IMR-90 (cell line): ENCODE data around the gene RBMS3. TPM values are rescaled to one million over a fixed set of nuclear protein-coding genes. Genes with fewer than 3 reads are reported as not detected.

ENCODE experiments used
- ATAC-seq: fragments of 200-7000 bp; cut with Tn5 transposase; 2 replicates; pipeline ENCODE4 v1.9.1; 2020; ENCODE audit warnings: low read depth, mild to moderate bottlenecking, moderate library complexity
- BruUV-seq: library from RNA; stranded (reverse); fragments of 400-500 nt; replicated peaks from 2 replicates; lab custom pipeline; 2021; lab: Mats Ljungman, UMichigan
- CTCF ChIA-PET: fragments of 300-600 bp; formaldehyde crosslinking; extraction: SDS; loops from one replicate; lab custom pipeline; 2021; ENCODE audit warnings: antibody characterized with exemption; lab: Yijun Ruan, JAX
- POLR2A ChIA-PET: fragments of 300-600 bp; sonication (Branson Sonifier 250); formaldehyde crosslinking; loops from one replicate; lab custom pipeline; 2022; ENCODE audit warnings: antibody characterized with exemption; ENCODE audit not compliant: unreplicated experiment; lab: Charles Lee
- DNase-seq: peaks from one replicate; pipeline ENCODE4 v3.0.0; 2013
- H2AFZ ChIP-seq: replicated peaks from 2 replicates; pipeline ENCODE3; 2013; ENCODE audit warnings: low read length, mild to moderate bottlenecking; ENCODE audit not compliant: poor library complexity
- H2AK5ac ChIP-seq: 2 replicates; pipeline ENCODE4 v1.6.1; 2013; ENCODE audit warnings: low read depth, low read length, inconsistent platforms
- H2AK9ac ChIP-seq: replicated peaks from 2 replicates; pipeline ENCODE3; 2013; ENCODE audit warnings: mild to moderate bottlenecking, low read depth, low read length, moderate library complexity; ENCODE audit not compliant: poor library complexity
- H2BK120ac ChIP-seq: 2 replicates; pipeline ENCODE4 v1.6.1; 2013; ENCODE audit warnings: low read depth, low read length, inconsistent platforms
- H2BK15ac ChIP-seq: 3 replicates; pipeline ENCODE4 v1.6.1; 2013; ENCODE audit warnings: low read depth, low read length, inconsistent platforms
- H2BK20ac ChIP-seq: 2 replicates; pipeline ENCODE4 v1.6.1; 2013; ENCODE audit warnings: low read depth, mild to moderate bottlenecking, inconsistent platforms, low read length, moderate library complexity
- H2BK5ac ChIP-seq: 2 replicates; pipeline ENCODE4 v1.6.1; 2013; ENCODE audit warnings: mild to moderate bottlenecking, low read depth, low read length, inconsistent platforms; ENCODE audit not compliant: poor library complexity, severe bottlenecking
- H3K14ac ChIP-seq: replicated peaks from 2 replicates; pipeline ENCODE4 v1.6.1; 2013; ENCODE audit warnings: low read depth, low read length, inconsistent platforms
- H3K18ac ChIP-seq: 2 replicates; pipeline ENCODE4 v1.6.1; 2013; ENCODE audit warnings: low read depth, low read length, control low read depth
- H3K23ac ChIP-seq: 2 replicates; pipeline ENCODE4 v1.6.1; 2013; ENCODE audit warnings: low read depth, low read length, inconsistent platforms
- H3K27ac ChIP-seq: 2 replicates; pipeline ENCODE4 v1.5.1; 2013; ENCODE audit warnings: mild to moderate bottlenecking, control low read depth, low read length; ENCODE audit not compliant: insufficient read depth
- H3K27me3 ChIP-seq: 2 replicates; pipeline ENCODE4 v1.6.1; 2013; ENCODE audit warnings: low read length; ENCODE audit not compliant: control insufficient read depth, insufficient read depth
- H3K36me3 ChIP-seq: 2 replicates; pipeline ENCODE4 v1.6.1; 2013; ENCODE audit warnings: low read length, mixed read lengths; ENCODE audit not compliant: control insufficient read depth, insufficient read depth
- H3K4ac ChIP-seq: 2 replicates; pipeline ENCODE4 v1.6.1; 2013; ENCODE audit warnings: low read depth, low read length, inconsistent platforms
- H3K4me1 ChIP-seq: 2 replicates; pipeline ENCODE4 v1.6.1; 2013; ENCODE audit warnings: low read length, mixed read lengths; ENCODE audit not compliant: control insufficient read depth, insufficient read depth
- H3K4me2 ChIP-seq: 2 replicates; pipeline ENCODE4 v1.6.1; 2013; ENCODE audit warnings: low read depth, mild to moderate bottlenecking, control low read depth, low read length, moderate library complexity
- H3K4me3 ChIP-seq: 2 replicates; pipeline ENCODE4 v1.5.1; 2013; ENCODE audit warnings: low read depth, mild to moderate bottlenecking, control low read depth, low read length, moderate library complexity; ENCODE audit not compliant: insufficient read depth
- H3K56ac ChIP-seq: 2 replicates; pipeline ENCODE4 v1.6.1; 2013; ENCODE audit warnings: low read length, inconsistent platforms; ENCODE audit not compliant: insufficient read depth; ENCODE audit errors: extremely low read depth
- H3K79me1 ChIP-seq, 2 experiments: 2 replicates each; pipeline ENCODE4 v1.6.1; 2013; ENCODE audit warnings: low read length in 2 of 2, inconsistent platforms in 1 of 2, low read depth in 1 of 2
- H3K9ac ChIP-seq: 2 replicates; pipeline ENCODE4 v1.6.1; 2013; ENCODE audit warnings: low read depth, low read length, control low read depth
- H3K9me1 ChIP-seq: 2 replicates; pipeline ENCODE4 v1.6.1; 2013; ENCODE audit warnings: low read length, inconsistent platforms; ENCODE audit not compliant: insufficient read depth
- H3K9me3 ChIP-seq: 2 replicates; pipeline ENCODE4 v1.6.1; 2013; ENCODE audit warnings: low read length; ENCODE audit not compliant: control insufficient read depth, insufficient read depth
- H4K20me1 ChIP-seq: 2 replicates; pipeline ENCODE4 v1.6.1; 2013; ENCODE audit warnings: low read length, inconsistent platforms; ENCODE audit not compliant: insufficient read depth
- H4K5ac ChIP-seq: 2 replicates; pipeline ENCODE4 v1.6.1; 2013; ENCODE audit warnings: mild to moderate bottlenecking, low read depth, low read length, control low read depth
- H4K8ac ChIP-seq, 2 experiments: 2 replicates each; pipeline ENCODE4 v1.6.1; 2013; ENCODE audit warnings: low read depth in 2 of 2, low read length in 2 of 2, control low read depth in 1 of 2, inconsistent platforms in 1 of 2
- H4K91ac ChIP-seq: 2 replicates; pipeline ENCODE4 v1.6.1; 2013; ENCODE audit warnings: low read depth, low read length, inconsistent platforms; ENCODE audit not compliant: insufficient read depth
- BHLHE40 ChIP-seq: fragments of 150-350 bp; IDR thresholded peaks from 2 replicates; pipeline ENCODE4 v1.6.1; 2016; ENCODE audit warnings: mild to moderate bottlenecking, low read depth, low read length
- CTCF ChIP-seq: conservative IDR thresholded peaks from 2 replicates; pipeline ENCODE4 v1.5.1; 2012; ENCODE audit warnings: mild to moderate bottlenecking, low read depth, low read length, improper control_type of control experiment
- MXI1 ChIP-seq: IDR thresholded peaks from 2 replicates; pipeline ENCODE4 v1.6.1; 2012; ENCODE audit warnings: low read depth, mild to moderate bottlenecking, low read length, moderate library complexity, borderline replicate concordance
- RCOR1 ChIP-seq: IDR thresholded peaks from 2 replicates; pipeline ENCODE4 v1.6.1; 2012; ENCODE audit warnings: mild to moderate bottlenecking, low read length, improper control_type of control experiment; ENCODE audit not compliant: insufficient replicate concordance
- RFX5 ChIP-seq: IDR thresholded peaks from 2 replicates; pipeline ENCODE4 v1.8.0; 2012; ENCODE audit warnings: low read depth, mild to moderate bottlenecking, low read length, moderate library complexity
- SMC3 ChIP-seq: fragments of 150-350 bp; IDR thresholded peaks from 2 replicates; pipeline ENCODE4 v1.6.1; 2016; ENCODE audit warnings: low read depth, mild to moderate bottlenecking, antibody characterized with exemption, low read length, moderate library complexity
- WGBS, 2 experiments: methylation state at CpG; one replicate each; pipeline versions ENCODE4 v1.1.5 to v1.1.7; 2013; ENCODE audit warnings: missing lambda C conversion rate in 2 of 2; ENCODE audit not compliant: insufficient read length in 1 of 2; ENCODE audit errors: extremely low coverage in 2 of 2; 5-methylcytosine and 5-hydroxymethylcytosine counted together
- dilution Hi-C: fragments of 300-500 bp; cut with HindIII; formaldehyde crosslinking; loops from one replicate; pipeline ENCODE4 v1.14.3; 2018; ENCODE audit warnings: low sequenced_read_pairs; ENCODE audit not compliant: unreplicated experiment
- in situ Hi-C: fragments of 300-500 bp; cut with MboI; formaldehyde crosslinking; loops from 3 replicates; pipeline ENCODE4 v1.14.3; 2019; ENCODE audit warnings: low sequenced_read_pairs, inconsistent platforms, mixed read lengths
- intact Hi-C: fragments of 100-400 bp; cut with micrococcal nuclease; formaldehyde crosslinking; loops from 2 replicates; pipeline ENCODE4 v1.10.0; 2022
- polyA plus RNA-seq, 3 experiments: library from polyadenylated mRNA; depleted of rRNA; stranded (reverse); fragments of >200 nt; gene quantifications; 2 replicates each; pipeline ENCODE4 v1.2.3, GENCODE V29; 2012; ENCODE audit warnings: low replicate concordance in 1 of 3
- total RNA-seq: library from RNA; depleted of rRNA; stranded (reverse); fragments of >200 nt; gene quantifications from 2 replicates; pipeline ENCODE4 v1.2.3, GENCODE V29; 2012

The RBMS3 gene
- total and polyA plus RNA-seq, 2 of the 4 experiments (the other 2 are of a cell fraction) = 15.2 to 127 TPM

- Histone ChIP-seq H3K79me1 (peaks cover 26 to 54% of the 10 kb centered on the region in 2 experiments), H3K27ac (no peak overlapping the region), H3K9me1 (no peaks in the 10 kb centered on the region; the same call in 1 of the 2 replicates), H2AFZ (no peak overlapping the region), H3K14ac (no peak overlapping the region), H2BK20ac (no peak overlapping the region), H2AK9ac (no peak overlapping the region), H4K5ac (no peak overlapping the region), H4K91ac (no peak overlapping the region), H3K9ac (no peak overlapping the region), H3K23ac (no peak overlapping the region), H3K4me1 (no peaks in the 10 kb centered on the region), H3K9me3 (no peaks in the 10 kb centered on the region), H2BK5ac (no peak overlapping the region), H3K36me3 (no peaks in the 10 kb centered on the region), H3K56ac (no peak overlapping the region), H3K27me3 (no peaks in the 10 kb centered on the region), H2BK15ac (no peak overlapping the region), H3K4me2 (no peak overlapping the region), H4K20me1 (peaks cover 3% of the 10 kb centered on the region; the same call in 1 of the 2 replicates), H2AK5ac (no peak overlapping the region), H3K4ac (no peak overlapping the region), H3K4me3 (no peak overlapping the region), H4K8ac (no peak overlapping the region), H2BK120ac (no peak overlapping the region), H3K18ac (no peak overlapping the region)
- no CpG with 5 or more reads among the region's 4 CpGs for WGBS, 2 experiments
- DNase-seq = no peak
- in situ Hi-C loops (no loop called here), dilution Hi-C loops (no loop called here), intact Hi-C loops (no loop called here)
- BruUV-seq = no TSS peak
- POLR2A ChIA-PET = no interaction called here
- CTCF ChIA-PET = interaction anchor here (1.3 kb wide), 1 partner anchor 11 kb away, joined by 3 read pairs; no protein-coding TSS in a partner anchor
- TF ChIP-seq SMC3 (no peak), RFX5 (no peak), BHLHE40 (no peak), CTCF (no peak), MXI1 (no peak), RCOR1 (no peak)
- ATAC-seq = no peak
These were observed 67.4 kb downstream of the RBMS3 start for GRCh38 chr3:29348316-29348715.
